Activated CD4-positive, CD25-positive, alpha-beta regulatory T cell treated with anti-CD3 and anti-CD28 coated beads, Interleukin-2, amount 50 U/mL, for 72 hours (primary cell): ENCODE results near the gene OR2A1.
"Not testable (repeated sequence)": the region's sequence is repeated elsewhere in the genome, so short reads cannot be mapped to it uniquely, and the experiment has no call there.

Experiments
- DNase-seq: peaks from one replicate; pipeline ENCODE4 v3.0.0; 2021

OR2A1 gene

GRCh38 chr7:144325868-144326267 lies 13.6 kb downstream of the OR2A1 start:
- not testable (repeated sequence) for DNase-seq

GRCh38 chr7:144330044-144330443 lies 17.8 kb downstream of the OR2A1 start:
- DNase-seq, result not testable (repeated sequence)

DNA sequence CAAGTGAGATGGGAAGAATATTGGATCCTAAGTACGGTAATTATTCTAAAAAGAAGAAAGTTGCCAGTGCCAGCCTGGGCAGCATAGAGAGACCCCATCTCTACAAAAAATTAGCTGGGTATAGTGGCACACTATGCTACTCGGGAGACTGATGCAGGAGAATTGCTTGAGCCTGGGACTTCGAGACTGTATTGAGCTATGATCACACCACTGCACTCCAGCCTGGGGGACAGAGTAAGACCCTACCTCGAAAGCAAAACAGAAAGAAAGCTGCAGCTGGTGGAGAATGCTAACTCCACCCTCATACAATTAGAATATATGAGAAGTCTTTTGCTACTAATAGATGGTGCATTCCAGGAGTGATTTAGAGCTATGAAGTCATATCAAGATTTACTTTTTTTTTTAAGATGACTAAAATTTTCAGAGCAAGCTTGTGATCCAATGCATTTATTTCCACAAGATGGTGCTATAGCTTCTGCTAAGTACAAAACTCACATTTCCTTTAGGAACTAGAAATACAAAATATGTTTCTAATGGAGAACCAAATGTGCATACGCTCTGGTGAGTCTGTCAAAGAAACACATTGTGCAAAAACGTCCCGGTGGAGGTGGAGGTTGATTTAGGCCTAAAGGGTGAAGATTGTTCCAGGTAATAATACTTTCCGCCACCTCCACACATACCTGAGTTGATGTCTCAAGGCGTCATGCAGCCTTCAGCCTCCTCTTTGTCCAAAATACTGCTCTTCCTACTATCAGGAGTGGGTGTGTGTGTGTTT lies 19.2 kb downstream of the OR2A1 start:
- not testable (repeated sequence) for DNase-seq

DNA sequence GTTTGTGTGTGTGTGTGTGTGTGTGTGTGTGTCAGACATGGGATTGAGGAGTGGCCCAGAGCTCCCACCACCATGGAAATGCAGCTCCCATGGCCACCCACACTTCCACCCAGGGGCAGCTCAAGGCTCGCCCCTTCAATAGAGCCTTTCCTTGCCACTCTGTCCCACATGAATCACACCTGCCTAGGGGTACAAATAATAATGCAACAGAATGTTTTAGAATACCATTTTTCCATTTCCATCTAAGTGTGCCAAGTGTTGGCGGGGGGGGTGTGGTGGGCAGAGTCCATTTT lies 19.7 kb downstream of the OR2A1 start:
- not testable (repeated sequence) for DNase-seq

GRCh38 chr7:144348625-144349024 lies 36.4 kb downstream of the OR2A1 start:
- DNase-seq, result not testable (repeated sequence)

GRCh38 chr7:144351667-144352066 lies 39.4 kb downstream of the OR2A1 start:
- not testable (repeated sequence) for DNase-seq

GRCh38 chr7:144355176-144355822 lies 43.1 kb downstream of the OR2A1 start, which contains the start of gene ARHGEF5:
Gene ARHGEF5, plus strand, starts transcription at chr7:144355402. Its CDS starts 7,268 bp downstream, at chr7:144362670.
- DNase-seq, result not testable (repeated sequence)

DNA sequence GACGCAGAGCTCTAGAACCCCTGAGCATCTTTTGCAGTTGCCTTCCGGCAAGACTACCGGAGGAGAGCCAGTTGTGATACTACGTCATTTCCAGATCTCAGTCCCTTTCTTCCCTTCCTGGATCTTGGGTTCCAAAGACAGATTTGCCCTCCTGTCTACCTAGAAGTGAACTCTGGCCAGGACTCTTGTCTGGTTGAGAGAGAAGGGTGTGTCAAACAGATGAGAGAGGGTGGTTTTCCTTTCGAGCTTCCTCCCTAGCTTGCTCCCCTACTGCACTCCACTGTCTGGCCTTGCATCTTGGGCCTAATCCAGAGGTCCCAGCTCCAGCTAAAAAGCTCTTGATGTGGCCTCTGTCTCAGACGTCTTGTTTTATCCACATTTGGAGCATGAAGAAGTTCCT lies 44.0 kb downstream of the OR2A1 start:
- not testable (repeated sequence) for DNase-seq

GRCh38 chr7:144356860-144357259 lies 44.6 kb downstream of the OR2A1 start:
- not testable (repeated sequence) for DNase-seq

GRCh38 chr7:144362061-144362460 lies 49.8 kb downstream of the OR2A1 start:
- not testable (repeated sequence) for DNase-seq

DNA sequence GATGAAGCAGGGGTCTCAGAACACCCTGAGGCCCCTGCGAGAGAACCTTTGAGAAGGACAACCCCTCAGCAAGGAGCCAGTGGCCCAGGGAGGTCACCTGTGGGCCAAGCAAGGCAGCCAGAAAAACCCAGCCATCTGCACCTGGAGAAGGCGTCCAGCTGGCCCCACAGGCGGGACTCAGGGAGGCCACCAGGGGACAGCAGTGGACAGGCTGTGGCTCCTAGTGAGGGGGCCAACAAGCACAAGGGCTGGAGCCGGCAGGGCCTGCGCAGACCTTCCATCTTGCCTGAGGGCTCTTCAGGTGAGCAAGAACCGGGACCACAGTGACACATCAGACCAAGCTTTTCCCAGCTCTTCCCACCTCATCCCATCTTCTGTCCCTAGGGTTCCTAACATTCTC lies 53.3 kb downstream of the OR2A1 start:
- DNase-seq, result not testable (repeated sequence)

GRCh38 chr7:144367250-144367649 lies 55.0 kb downstream of the OR2A1 start:
- not testable (repeated sequence) for DNase-seq

GRCh38 chr7:144369221-144369620 lies 57.0 kb downstream of the OR2A1 start:
- not testable (repeated sequence) for DNase-seq
